K562 (cell line): Measurements from ENCODE around the gene MAP3K20. TPM values are rescaled to one million over a fixed set of nuclear protein-coding genes. Genes with fewer than 3 reads are reported as not detected.

Source experiments
- CCNT2 ChIP-seq: IDR thresholded peaks from 2 replicates; pipeline ENCODE4 v1.6.1; 2011; ENCODE audit warnings: borderline replicate concordance, low read depth, mild to moderate bottlenecking, moderate library complexity, mixed read lengths, low read length; ENCODE audit not compliant: insufficient read length; ENCODE audit errors: extremely low read depth
- ETV5 ChIP-seq: sonication (generic); formaldehyde crosslinking; IDR thresholded peaks from 2 replicates; pipeline ENCODE4 v1.4.0; 2020; ENCODE audit warnings: low read depth, mild to moderate bottlenecking, missing genetic modification reagents
- HINFP ChIP-seq: fragments of 450-650 bp; conservative IDR thresholded peaks from 2 replicates; pipeline ENCODE4 v1.6.1; 2016; ENCODE audit warnings: missing genetic modification characterization, low read depth, mild to moderate bottlenecking, control low read depth, missing compliant biosample characterization
- KAT8 ChIP-seq: fragments of 450-650 bp; IDR thresholded peaks from 2 replicates; pipeline ENCODE4 v1.6.1; 2016; ENCODE audit warnings: low read depth, mild to moderate bottlenecking
- MYNN ChIP-seq, 2 experiments: sonication (generic); formaldehyde crosslinking in 1 of 2; IDR thresholded peaks; 2 replicates each; pipeline versions ENCODE4 v1.5.0 to v1.6.1; 2016 to 2020; ENCODE audit warnings: antibody characterized with exemption in 1 of 2, missing genetic modification reagents in 1 of 2
- NELFE ChIP-seq: IDR thresholded peaks from 2 replicates; pipeline ENCODE4 v1.6.1; 2011; ENCODE audit warnings: mild to moderate bottlenecking; ENCODE audit not compliant: insufficient read depth, insufficient read length
- RBM25 ChIP-seq: fragments of 200-400 bp; formaldehyde crosslinking; IDR thresholded peaks from 2 replicates; pipeline ENCODE4 v1.6.1; 2018; ENCODE audit warnings: low read length, low read depth, moderate library complexity; ENCODE audit not compliant: severe bottlenecking
- REST ChIP-seq, 2 experiments: fragments of 450-650 bp; formaldehyde crosslinking in 1 of 2; IDR thresholded peaks; 2 replicates each; pipeline versions ENCODE4 v1.4.0 to v1.6.1; 2014 to 2020; ENCODE audit warnings: mild to moderate bottlenecking in 2 of 2, borderline replicate concordance in 1 of 2, low read depth in 1 of 2
- SMC3 ChIP-seq: conservative IDR thresholded peaks from 2 replicates; pipeline ENCODE4 v1.6.1; 2011; ENCODE audit warnings: low read depth, low read length, improper control_type of control experiment; ENCODE audit not compliant: insufficient read depth
- YY1 ChIP-seq, 3 experiments: IDR thresholded peaks; 2 replicates each; pipeline ENCODE4 v1.6.1; 2011; ENCODE audit warnings: low read length in 2 of 3, mild to moderate bottlenecking in 2 of 3, moderate library complexity in 2 of 3, borderline replicate concordance in 1 of 3, control low read depth in 1 of 3, low read depth in 1 of 3; ENCODE audit not compliant: insufficient read depth in 3 of 3, insufficient replicate concordance in 2 of 3, control insufficient read depth in 1 of 3, insufficient read length in 1 of 3; ENCODE audit errors: extremely low read depth in 1 of 3
- ZBED1 ChIP-seq: IDR thresholded peaks from 2 replicates; pipeline ENCODE4 v1.6.1; 2014
- ZBTB49 ChIP-seq: sonication (generic); formaldehyde crosslinking; IDR thresholded peaks from 2 replicates; pipeline ENCODE4 v1.8.0; 2022; ENCODE audit warnings: missing genetic modification reagents, mild to moderate bottlenecking, borderline replicate concordance
- ZNF445 ChIP-seq: fragments of 250-450 bp; sonication (Bioruptor Pico); IDR thresholded peaks from 2 replicates; pipeline ENCODE4 v1.4.0; 2020; ENCODE audit warnings: low read depth, mild to moderate bottlenecking, moderate library complexity
- polyA plus RNA-seq, 8 experiments: library from polyadenylated mRNA; depleted of rRNA in 4 of 8; stranded (reverse) in 5 of 8; unstranded in 3 of 8; fragments of >200 nt; fragmentation: Nextera tagmentation in 2 of 8; fragmentation: Illumina TruSeq in 1 of 8; extraction: Ambion mirVana in 2 of 8; extraction: Trizol in 1 of 8; gene quantifications; 2 replicates each; pipeline versions ENCODE4 v1.2.1 to v1.2.3, GENCODE V29; 2011 to 2014; ENCODE audit warnings: inconsistent platforms in 1 of 8, missing spikeins in 1 of 8
- total RNA-seq, 7 experiments: library from RNA; depleted of rRNA in 6 of 7; stranded (reverse); fragments of >200 nt in 6 of 7; fragmentation: Illumina TruSeq in 2 of 7; extraction: Trizol in 2 of 7; gene quantifications; 2 replicates each; pipeline versions ENCODE4 v1.2.1 to v1.2.3, GENCODE V29; 2011 to 2021; ENCODE audit warnings: low replicate concordance in 1 of 7

MAP3K20 gene
- total and polyA plus RNA-seq, 9 of the 15 experiments (the other 6 are each of a cell fraction or from before 2014, with no cell fraction given) = 9.8 to 34.2 (median 27.3) TPM

GRCh38 chr2:173043897-173044519, 31.6 kb upstream of the MAP3K20 start (continued):
- TF ChIP-seq CCNT2 (no peak), HINFP (tag) (no peak), ZBTB49 (no peak), NELFE (no peak), KAT8 (no peak), ZBED1 (no peak), RBM25 (no peak), YY1 (IDR thresholded peaks at IDR 0.05; ENCODE audit: borderline replicate concordance in 1 of 3, control insufficient read depth in 1 of 3, extremely low read depth in 1 of 3, insufficient read depth in 3 of 3, insufficient read length in 1 of 3, insufficient replicate concordance in 2 of 3, low read depth in 1 of 3, low read length in 2 of 3) (peak in 1 of 3 experiments; percentile 78), SMC3 (no peak), MYNN (IDR thresholded peaks at IDR 0.05) (no peak), MYNN (CRISPR knock-in tag; IDR thresholded peaks at IDR 0.05) (no peak), ETV5 (no peak), ZNF445 (no peak), REST (IDR thresholded peaks at IDR 0.05; ENCODE audit: borderline replicate concordance) (peak; percentile 82), REST (CRISPR knock-in tag; IDR thresholded peaks at IDR 0.05; ENCODE audit: low read depth) (no peak)
